NOMO-1 (cell line): ENCODE results near the gene TBCD.

ENCODE experiments used
- DNase-seq, 2 experiments: peaks; one replicate each; lab custom pipeline; 2025; ENCODE audit not compliant: unreplicated experiment in 2 of 2; lab: John Stamatoyannopoulos, UW

The TBCD gene

GRCh38 chr17:82808006-82808405 is 56.1 kb downstream of the TBCD start:
- DNase-seq: no peak

GRCh38 chr17:82808921-82809905 is 57.3 kb downstream of the TBCD start:
- no peak for DNase-seq

GRCh38 chr17:82810644-82811430 is 59.0 kb downstream of the TBCD start:
- no peak for DNase-seq

- no peak for DNase-seq
Observed at GRCh38 chr17:82812058-82812457, 60.2 kb downstream of the TBCD start.

- no peak for DNase-seq
Observed at GRCh38 chr17:82812601-82813000, 60.7 kb downstream of the TBCD start.

- DNase-seq: no peak
Observed at GRCh38 chr17:82813299-82814051, 61.6 kb downstream of the TBCD start.

- no peak for DNase-seq
Observed at GRCh38 chr17:82814834-82815233, 63.0 kb downstream of the TBCD start.

- no peak for DNase-seq
Observed at GRCh38 chr17:82815354-82815753, 63.5 kb downstream of the TBCD start.

GRCh38 chr17:82815790-82816305 is 64.0 kb downstream of the TBCD start:
- DNase-seq: no peak

GRCh38 chr17:82816358-82816757 is 64.5 kb downstream of the TBCD start:
- no peak for DNase-seq

- DNase-seq: no peak
Observed at GRCh38 chr17:82817947-82818346, 66.1 kb downstream of the TBCD start.

GRCh38 chr17:82820278-82821251 is 68.7 kb downstream of the TBCD start:
- no peak for DNase-seq

GRCh38 chr17:82821554-82821953 is 69.7 kb downstream of the TBCD start:
- no peak for DNase-seq

GRCh38 chr17:82822281-82822680 is 70.4 kb downstream of the TBCD start:
- no peak for DNase-seq

- DNase-seq: no peak
Observed at GRCh38 chr17:82823004-82823403, 71.1 kb downstream of the TBCD start.

GRCh38 chr17:82825540-82826124 is 73.8 kb downstream of the TBCD start:
- DNase-seq: no peak

- DNase-seq: no peak
Observed at GRCh38 chr17:82826211-82826610, 74.3 kb downstream of the TBCD start.

- no peak for DNase-seq
Observed at GRCh38 chr17:82826956-82827355, 75.1 kb downstream of the TBCD start.

- no peak for DNase-seq
Observed at GRCh38 chr17:82828875-82829487, 77.1 kb downstream of the TBCD start.
